WTC11 (cell line): Measurements from ENCODE around the gene RRN3.

Experiments used
- CTCF ChIP-seq: fragments of 200-600 bp; IDR thresholded peaks from 2 replicates; pipeline ENCODE4 v1.8.0; 2022; ENCODE audit warnings: antibody characterized with exemption
- ESRRA ChIP-seq: sonication (generic); formaldehyde crosslinking; IDR thresholded peaks from 2 replicates; pipeline ENCODE4 v1.8.1; 2022; ENCODE audit warnings: mild to moderate bottlenecking, missing genetic modification reagents, borderline replicate concordance
- HMGXB4 ChIP-seq: sonication (generic); formaldehyde crosslinking; IDR thresholded peaks from 2 replicates; pipeline ENCODE4 v1.8.1; 2023; ENCODE audit warnings: mild to moderate bottlenecking, moderate library complexity, missing genetic modification reagents
- NFYB ChIP-seq: sonication (generic); formaldehyde crosslinking; conservative IDR thresholded peaks from 2 replicates; pipeline ENCODE4 v1.8.0; 2022; ENCODE audit warnings: low read depth, missing genetic modification reagents
- PRDM15 ChIP-seq: sonication (generic); formaldehyde crosslinking; IDR thresholded peaks from 2 replicates; pipeline ENCODE4 v1.8.0; 2022; ENCODE audit warnings: missing genetic modification reagents
- SP1 ChIP-seq: sonication (generic); formaldehyde crosslinking; conservative IDR thresholded peaks from 2 replicates; pipeline ENCODE4 v1.8.1; 2022; ENCODE audit warnings: missing genetic modification reagents
- USF2 ChIP-seq: sonication (generic); formaldehyde crosslinking; IDR thresholded peaks from 2 replicates; pipeline ENCODE4 v1.8.1; 2023; ENCODE audit warnings: mild to moderate bottlenecking, missing genetic modification reagents, moderate library complexity
- ZNF219 ChIP-seq: sonication (generic); formaldehyde crosslinking; IDR thresholded peaks from 2 replicates; pipeline ENCODE4 v1.8.0; 2023; ENCODE audit warnings: missing genetic modification reagents, mild to moderate bottlenecking, borderline replicate concordance
- ZNF263 ChIP-seq: sonication (generic); formaldehyde crosslinking; IDR thresholded peaks from 2 replicates; pipeline ENCODE4 v1.8.1; 2022; ENCODE audit warnings: low read depth, mild to moderate bottlenecking, moderate library complexity, missing genetic modification reagents

- TF ChIP-seq CTCF (no peak), NFYB (no peak), PRDM15 (CRISPR knock-in tag) (no peak), ZNF263 (CRISPR knock-in tag) (no peak), HMGXB4 (CRISPR knock-in tag) (no peak), USF2 (CRISPR knock-in tag) (no peak), SP1 (CRISPR knock-in tag) (no peak), ZNF219 (CRISPR knock-in tag) (no peak), ESRRA (CRISPR knock-in tag) (no peak)
Observed at GRCh38 chr16:15049581-15050180, 44.4 kb downstream of the RRN3 start.
